Fibroblast of lung (primary cell): ENCODE measurements around the gene RASSF3. TPM values are rescaled to one million over a fixed set of nuclear protein-coding genes. Genes with fewer than 3 reads are reported as not detected.

Experiments used
- DNase-seq, 2 donors: peaks; one replicate each; pipeline versions ENCODE4 v3.0.0 to v3.0.0-alpha.2; 2010; ENCODE audit warnings: low read depth in 2 of 2
- H2AFZ ChIP-seq: 2 replicates; pipeline ENCODE4 v1.5.1; 2012; ENCODE audit warnings: low read length, control low read depth, inconsistent platforms
- H3K27ac ChIP-seq: 2 replicates; pipeline ENCODE4 v1.5.1; 2011; ENCODE audit warnings: low read length, control low read depth; ENCODE audit not compliant: insufficient read depth
- H3K27me3 ChIP-seq: 2 replicates; pipeline ENCODE4 v1.5.1; 2011; ENCODE audit warnings: mild to moderate bottlenecking, low read length; ENCODE audit not compliant: control insufficient read depth, insufficient read depth
- H3K36me3 ChIP-seq: 2 replicates; pipeline ENCODE4 v1.5.1; 2011; ENCODE audit warnings: low read length; ENCODE audit not compliant: control insufficient read depth, insufficient read depth
- H3K4me1 ChIP-seq: 2 replicates; pipeline ENCODE4 v1.5.1; 2011; ENCODE audit warnings: low read length; ENCODE audit not compliant: control insufficient read depth, insufficient read depth; ENCODE audit errors: extremely low read depth
- H3K4me2 ChIP-seq: 2 replicates; pipeline ENCODE4 v1.5.1; 2011; ENCODE audit warnings: low read length, control low read depth; ENCODE audit not compliant: insufficient read depth; ENCODE audit errors: extremely low read depth
- H3K4me3 ChIP-seq, 4 experiments: fragments of 200-600 bp in 1 of 4; sonication (generic) in 1 of 4; replicated peaks in 1 of 4; 2 replicates each; pipeline ENCODE4 v1.5.1; 2011 to 2016; ENCODE audit warnings: low read length in 4 of 4, low read depth in 3 of 4, mild to moderate bottlenecking in 3 of 4, control low read depth in 2 of 4, inconsistent platforms in 1 of 4, mixed read lengths in 1 of 4; ENCODE audit not compliant: insufficient read depth in 1 of 4; ENCODE audit errors: control extremely low read depth in 1 of 4
- H3K79me2 ChIP-seq: 2 replicates; pipeline ENCODE4 v1.5.1; 2012; ENCODE audit warnings: mild to moderate bottlenecking, low read length, inconsistent platforms; ENCODE audit not compliant: control insufficient read depth, insufficient read depth
- H3K9ac ChIP-seq: 2 replicates; pipeline ENCODE4 v1.5.1; 2011; ENCODE audit warnings: mild to moderate bottlenecking, low read length, control low read depth; ENCODE audit not compliant: insufficient read depth
- H3K9me3 ChIP-seq: 2 replicates; pipeline ENCODE4 v1.5.1; 2012; ENCODE audit warnings: low read depth, low read length; ENCODE audit not compliant: control insufficient read depth, insufficient read depth
- H4K20me1 ChIP-seq: 2 replicates; pipeline ENCODE4 v1.5.1; 2011; ENCODE audit warnings: low read length; ENCODE audit not compliant: control insufficient read depth, insufficient read depth; ENCODE audit errors: extremely low read depth
- EZH2 ChIP-seq: IDR thresholded peaks from 2 replicates; pipeline ENCODE4 v1.5.1; 2012; ENCODE audit warnings: low read length, control low read depth, mild to moderate bottlenecking; ENCODE audit errors: missing control alignments
- polyA plus RNA-seq, 2 donors: library from polyadenylated mRNA; depleted of rRNA in 1 of 2; stranded (reverse) in 1 of 2; unstranded in 1 of 2; fragments of >200 nt; gene quantifications; 2 replicates each; pipeline ENCODE4 v1.2.1, GENCODE V29; 2011 to 2012; ENCODE audit warnings: missing spikeins in 1 of 2
- total RNA-seq: library from RNA; depleted of rRNA; stranded (reverse); fragments of >200 nt; gene quantifications from 2 replicates; pipeline ENCODE4 v1.2.1, GENCODE V29; 2014
- TF ChIP-seq, protein P1 (sequence below), 2 donors: IDR thresholded peaks in 1 of 2; conservative IDR thresholded peaks in 1 of 2; 1 replicate in 1 of 2; 2 replicates in 1 of 2; pipeline ENCODE4 v1.5.1; 2011 to 2012; ENCODE audit warnings: low read length in 2 of 2, control low read depth in 1 of 2, inconsistent platforms in 1 of 2, low read depth in 1 of 2, mild to moderate bottlenecking in 1 of 2

Gene RASSF3
- total and polyA plus RNA-seq, 2 donors (not counting 1 experiment from before 2014, with no cell fraction given), result 37.7 to 45.9 TPM

DNA sequence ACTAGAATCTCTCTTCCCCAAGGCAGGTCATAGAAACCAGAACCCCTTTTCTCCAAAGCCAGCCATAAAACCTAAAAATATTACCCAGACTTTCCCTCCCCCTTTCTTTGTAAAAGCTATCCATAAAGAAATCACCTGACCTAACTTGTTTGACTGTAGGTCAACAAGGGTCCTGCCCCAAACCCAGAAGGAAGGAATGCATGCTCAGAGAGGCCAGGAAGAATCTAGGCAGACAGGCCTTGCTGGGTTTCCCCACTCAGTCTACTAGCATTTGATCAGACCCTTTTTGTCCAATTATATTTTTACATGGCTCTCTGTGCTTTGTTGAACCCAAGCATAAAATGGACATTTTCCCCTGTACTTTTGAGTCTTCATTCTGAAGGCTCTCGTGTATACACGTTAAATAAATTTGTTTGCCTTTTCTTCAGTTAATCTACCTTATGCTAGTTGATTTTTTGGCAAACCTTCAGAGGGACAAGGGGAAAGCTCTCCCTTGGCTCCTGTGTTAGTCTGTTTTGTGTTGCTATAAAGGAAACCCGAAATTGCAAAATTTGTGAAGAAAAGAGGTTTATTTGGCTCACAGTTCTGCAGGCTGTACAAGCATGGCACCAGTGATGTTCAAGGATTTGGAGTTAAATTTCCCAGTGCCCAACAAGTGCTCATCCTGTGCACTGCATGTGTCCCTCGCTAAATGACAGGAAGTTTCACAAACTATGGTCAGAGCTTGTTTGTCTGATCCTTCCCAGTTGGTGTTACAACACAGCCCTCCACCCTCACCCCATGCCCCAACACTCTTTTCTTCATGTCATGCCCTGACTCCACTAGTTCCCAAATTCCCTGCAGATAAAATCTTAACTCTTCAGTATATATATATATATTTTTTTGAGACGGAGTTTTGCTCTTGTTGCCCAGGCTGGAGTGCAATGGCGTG is 14.2 kb upstream of the RASSF3 start:
- Histone ChIP-seq H2AFZ (no peak overlapping the region), H3K4me1 (no peaks in the 10 kb centered on the region), H3K27me3 (no peaks in the 10 kb centered on the region), H3K9ac (no peak overlapping the region), H3K36me3 (no peaks in the 10 kb centered on the region), H3K79me2 (no peaks in the 10 kb centered on the region), H3K27ac (no peak overlapping the region), H3K9me3 (no peaks in the 10 kb centered on the region), H4K20me1 (no peaks in the 10 kb centered on the region), H3K4me3 (no peak overlapping the region), H3K4me2 (no peak overlapping the region)
- DNase-seq, result no peak
- no peak for TF ChIP-seq EZH2
- TF ChIP-seq, protein P1, sequence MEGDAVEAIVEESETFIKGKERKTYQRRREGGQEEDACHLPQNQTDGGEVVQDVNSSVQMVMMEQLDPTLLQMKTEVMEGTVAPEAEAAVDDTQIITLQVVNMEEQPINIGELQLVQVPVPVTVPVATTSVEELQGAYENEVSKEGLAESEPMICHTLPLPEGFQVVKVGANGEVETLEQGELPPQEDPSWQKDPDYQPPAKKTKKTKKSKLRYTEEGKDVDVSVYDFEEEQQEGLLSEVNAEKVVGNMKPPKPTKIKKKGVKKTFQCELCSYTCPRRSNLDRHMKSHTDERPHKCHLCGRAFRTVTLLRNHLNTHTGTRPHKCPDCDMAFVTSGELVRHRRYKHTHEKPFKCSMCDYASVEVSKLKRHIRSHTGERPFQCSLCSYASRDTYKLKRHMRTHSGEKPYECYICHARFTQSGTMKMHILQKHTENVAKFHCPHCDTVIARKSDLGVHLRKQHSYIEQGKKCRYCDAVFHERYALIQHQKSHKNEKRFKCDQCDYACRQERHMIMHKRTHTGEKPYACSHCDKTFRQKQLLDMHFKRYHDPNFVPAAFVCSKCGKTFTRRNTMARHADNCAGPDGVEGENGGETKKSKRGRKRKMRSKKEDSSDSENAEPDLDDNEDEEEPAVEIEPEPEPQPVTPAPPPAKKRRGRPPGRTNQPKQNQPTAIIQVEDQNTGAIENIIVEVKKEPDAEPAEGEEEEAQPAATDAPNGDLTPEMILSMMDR (conservative IDR thresholded peaks at IDR 0.05 in 1 of 2, IDR thresholded peaks at IDR 0.05 in 1 of 2; ENCODE audit: low read depth in 1 of 2, low read length in 2 of 2), result no peak

DNA sequence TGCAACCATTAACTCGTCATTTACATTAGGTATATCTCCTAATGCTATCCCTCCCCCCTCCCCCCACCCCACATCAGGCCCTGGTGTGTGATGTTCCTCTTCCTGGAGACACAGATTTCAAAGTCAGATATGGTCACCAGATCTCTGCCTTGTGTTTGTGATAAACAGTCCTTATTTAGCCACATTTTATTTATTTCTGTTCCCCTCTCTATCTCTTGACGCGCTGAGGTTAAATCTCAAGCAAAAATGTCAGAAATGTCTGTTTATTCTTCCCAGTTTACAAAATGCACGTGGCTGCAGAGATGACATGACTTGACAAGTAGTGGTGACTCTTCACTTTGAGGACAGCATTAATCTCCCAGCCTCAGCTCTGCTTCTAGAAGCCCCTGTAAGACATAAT is 11.5 kb upstream of the RASSF3 start:
- Histone ChIP-seq H3K27me3 (no peaks in the 10 kb centered on the region), H3K27ac (no peak overlapping the region), H2AFZ (no peak overlapping the region), H3K9me3 (no peaks in the 10 kb centered on the region), H3K4me1 (no peaks in the 10 kb centered on the region), H3K36me3 (no peaks in the 10 kb centered on the region), H4K20me1 (no peaks in the 10 kb centered on the region), H3K79me2 (no peaks in the 10 kb centered on the region), H3K9ac (no peak overlapping the region), H3K4me3 (no peak overlapping the region), H3K4me2 (no peak overlapping the region)
- TF ChIP-seq, protein P1 (conservative IDR thresholded peaks at IDR 0.05 in 1 of 2, IDR thresholded peaks at IDR 0.05 in 1 of 2; ENCODE audit: low read depth in 1 of 2, low read length in 2 of 2), result no peak
- TF ChIP-seq EZH2, result no peak
- DNase-seq, result no peak

DNA sequence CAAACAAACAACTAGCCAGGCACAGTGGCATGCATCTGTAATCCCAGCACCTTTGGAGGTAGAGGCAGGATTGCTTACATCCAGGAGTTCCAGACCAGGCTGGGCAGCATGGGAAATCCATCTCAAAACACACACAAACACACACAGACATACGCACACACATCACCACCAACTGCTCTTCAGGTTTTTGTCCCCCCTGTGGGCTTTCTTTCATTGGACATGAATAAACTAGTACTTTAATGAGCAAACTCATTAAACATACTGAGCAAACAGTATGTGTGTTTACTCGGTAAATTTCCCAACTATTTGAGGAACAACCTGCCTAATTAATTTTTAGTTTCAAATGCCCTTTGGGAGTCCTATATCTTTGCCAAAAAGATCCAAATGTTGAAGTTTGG is 10.1 kb upstream of the RASSF3 start:
- Histone ChIP-seq H3K36me3 (no peaks in the 10 kb centered on the region), H3K27ac (no peak overlapping the region), H3K4me3 (no peak overlapping the region)

More for the DNA sequence above, 10.1 kb upstream of the RASSF3 start:
- H3K4me1 ChIP-seq, result no peaks in the 10 kb centered on the region
- H3K79me2 ChIP-seq, result no peaks in the 10 kb centered on the region
- no peak for DNase-seq
- H3K9me3 ChIP-seq, result no peaks in the 10 kb centered on the region
- H3K27me3 ChIP-seq, result no peaks in the 10 kb centered on the region
- no peak overlapping the region for H2AFZ ChIP-seq
- H3K9ac ChIP-seq, result no peak overlapping the region
- no peak overlapping the region for H3K4me2 ChIP-seq
- no peaks in the 10 kb centered on the region for H4K20me1 ChIP-seq
- TF ChIP-seq EZH2, result no peak
- TF ChIP-seq, protein P1 (conservative IDR thresholded peaks at IDR 0.05 in 1 of 2, IDR thresholded peaks at IDR 0.05 in 1 of 2; ENCODE audit: low read depth in 1 of 2, low read length in 2 of 2), result no peak
